Esophagus (tissue), 2 donors: Measurements from ENCODE around the gene RGR. TPM values are rescaled to one million over a fixed set of nuclear protein-coding genes. Genes with fewer than 3 reads are reported as not detected.

Experiments
- H3K27ac ChIP-seq, 2 donors: one replicate each; pipeline ENCODE4 v1.5.1; 2013; ENCODE audit warnings: low read depth in 2 of 2, mild to moderate bottlenecking in 2 of 2, inconsistent platforms in 1 of 2, low read length in 1 of 2, moderate library complexity in 1 of 2
- H3K27me3 ChIP-seq, 2 donors: one replicate each; pipeline ENCODE4 v1.6.1; 2013; ENCODE audit warnings: low read length in 2 of 2, control low read depth in 1 of 2, mild to moderate bottlenecking in 1 of 2; ENCODE audit not compliant: insufficient read depth in 2 of 2, control insufficient read depth in 1 of 2
- H3K36me3 ChIP-seq, 2 donors: one replicate each; pipeline ENCODE4 v1.6.1; 2013; ENCODE audit warnings: low read length in 1 of 2; ENCODE audit not compliant: control insufficient read depth in 2 of 2, insufficient read depth in 2 of 2
- H3K4me1 ChIP-seq, 2 donors: one replicate each; pipeline ENCODE4 v1.6.1; 2013; ENCODE audit warnings: low read length in 1 of 2; ENCODE audit not compliant: control insufficient read depth in 2 of 2, insufficient read depth in 2 of 2
- H3K4me3 ChIP-seq, 2 donors: one replicate each; pipeline ENCODE4 v1.5.1; 2013; ENCODE audit warnings: low read length in 2 of 2, mild to moderate bottlenecking in 2 of 2, low read depth in 1 of 2, moderate library complexity in 1 of 2
- H3K9me3 ChIP-seq, 2 donors: one replicate each; pipeline ENCODE4 v1.6.1; 2013; ENCODE audit warnings: mild to moderate bottlenecking in 2 of 2, low read depth in 1 of 2, low read length in 1 of 2, moderate library complexity in 1 of 2; ENCODE audit not compliant: control insufficient read depth in 2 of 2, insufficient read depth in 1 of 2
- WGBS, 2 donors: extraction: QIAGEN DNeasy Blood & Tissue Kit; methylation state at CpG; one replicate each; pipeline ENCODE4 v1.1.7; 2013; 5-methylcytosine and 5-hydroxymethylcytosine counted together
- polyA plus RNA-seq, 2 donors: library from polyadenylated mRNA; stranded (reverse); fragments of 200-250 nt; gene quantifications; one replicate each; pipeline ENCODE4 v1.2.3, GENCODE V29; 2013
- donor health status: healthy with polysubstance abuse.
- donor health status: Bipolar disorder and iron deficiency.

Gene RGR
- polyA plus RNA-seq, 2 donors = 0.31 to 0.33 TPM

DNA sequence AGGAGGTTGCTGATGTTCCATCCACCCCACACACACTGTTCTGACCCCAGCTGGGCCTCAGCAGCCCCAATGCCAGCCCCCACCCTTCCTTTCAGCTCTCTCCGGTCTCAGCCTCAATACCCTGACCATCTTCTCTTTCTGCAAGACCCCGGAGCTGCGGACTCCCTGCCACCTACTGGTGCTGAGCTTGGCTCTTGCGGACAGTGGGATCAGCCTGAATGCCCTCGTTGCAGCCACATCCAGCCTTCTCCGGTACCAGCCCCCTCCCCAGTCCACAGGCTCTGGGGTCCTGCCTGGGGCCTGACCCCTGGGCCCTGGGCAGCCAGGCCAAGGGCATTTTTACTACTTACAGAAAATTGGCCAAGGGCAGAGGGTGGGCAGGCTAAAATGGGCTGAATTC lies 2.6 kb downstream of the RGR start:
- H3K4me3 ChIP-seq = no peak overlapping the region
- H3K9me3 ChIP-seq = no peaks in the 10 kb centered on the region
- no peak overlapping the region for H3K27ac ChIP-seq
- 80 to 82% methylated on average over 6 of the region's 6 CpGs for WGBS, 2 donors
- no peaks in the 10 kb centered on the region for H3K36me3 ChIP-seq
- no peaks in the 10 kb centered on the region for H3K27me3 ChIP-seq
- no peaks in the 10 kb centered on the region for H3K4me1 ChIP-seq

DNA sequence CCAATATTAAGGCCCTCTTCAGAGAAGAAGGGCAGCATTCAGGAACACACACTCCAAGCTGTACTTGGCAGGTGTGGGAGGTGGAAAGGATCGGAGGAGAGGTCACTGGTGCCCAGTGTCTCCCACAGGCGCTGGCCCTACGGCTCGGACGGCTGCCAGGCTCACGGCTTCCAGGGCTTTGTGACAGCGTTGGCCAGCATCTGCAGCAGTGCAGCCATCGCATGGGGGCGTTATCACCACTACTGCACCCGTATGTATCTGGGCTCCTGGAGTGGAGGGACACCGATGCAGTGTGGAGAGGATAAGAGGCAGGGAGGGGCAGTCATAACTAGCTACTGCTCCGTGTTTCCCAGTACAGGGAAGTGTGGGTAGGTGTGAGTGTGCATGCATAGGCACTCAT lies 3.9 kb downstream of the RGR start:
- Histone ChIP-seq H3K4me1 (no peaks in the 10 kb centered on the region), H3K27me3 (no peaks in the 10 kb centered on the region), H3K27ac (no peak overlapping the region), H3K4me3 (no peak overlapping the region), H3K9me3 (peaks cover 0 to 2% of the 10 kb centered on the region in 2 donors), H3K36me3 (no peaks in the 10 kb centered on the region)
- 78 to 84% methylated on average over 12 of the region's 12 CpGs for WGBS, 2 donors

DNA sequence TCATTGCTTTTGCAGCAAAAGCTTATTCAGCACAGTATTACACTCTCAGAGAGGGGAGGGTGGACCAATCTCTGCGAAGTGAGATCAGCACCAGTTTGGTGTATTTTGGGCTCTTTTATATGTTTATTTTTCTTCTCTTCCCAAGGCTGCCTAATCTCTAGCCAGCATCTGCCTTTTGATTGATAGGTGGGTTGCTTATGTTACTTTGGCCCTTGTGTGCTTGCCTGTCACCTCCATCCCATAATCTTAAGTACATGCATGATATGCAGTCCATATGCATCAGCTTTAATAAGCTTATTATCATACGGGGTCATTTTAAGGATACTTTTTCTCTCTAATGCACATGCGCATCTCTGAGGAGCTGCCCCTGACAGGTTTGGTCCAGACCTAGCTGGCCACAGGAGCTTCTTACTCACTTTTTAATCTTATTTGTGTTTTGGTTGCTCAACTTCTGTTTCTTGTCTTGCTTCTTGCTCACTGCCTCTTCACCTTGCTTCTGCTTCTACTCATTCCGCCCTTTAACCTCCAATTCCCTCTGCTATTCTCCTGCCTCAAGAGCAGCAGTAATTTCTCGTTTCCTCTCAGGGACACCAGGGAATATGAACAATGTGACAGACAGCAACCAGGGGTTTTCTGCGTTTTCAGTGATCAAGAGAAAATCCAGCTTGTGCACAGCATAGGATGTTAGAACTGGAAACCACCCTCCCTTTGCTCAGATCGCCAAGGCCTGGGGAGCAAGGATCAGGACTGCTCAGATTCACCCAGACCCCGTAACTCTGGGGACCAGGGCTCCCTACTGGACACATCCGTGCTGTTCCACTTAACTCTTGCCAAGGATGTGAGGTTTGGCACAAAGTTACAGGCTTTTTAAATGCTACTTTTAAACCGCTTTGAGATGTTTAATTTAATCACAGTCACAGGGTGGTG lies 10.0 kb downstream of the RGR start:
- WGBS, 2 donors = 53 to 62% methylated on average over 10 of the region's 10 CpGs
- H3K27ac ChIP-seq = no peak overlapping the region

DNA sequence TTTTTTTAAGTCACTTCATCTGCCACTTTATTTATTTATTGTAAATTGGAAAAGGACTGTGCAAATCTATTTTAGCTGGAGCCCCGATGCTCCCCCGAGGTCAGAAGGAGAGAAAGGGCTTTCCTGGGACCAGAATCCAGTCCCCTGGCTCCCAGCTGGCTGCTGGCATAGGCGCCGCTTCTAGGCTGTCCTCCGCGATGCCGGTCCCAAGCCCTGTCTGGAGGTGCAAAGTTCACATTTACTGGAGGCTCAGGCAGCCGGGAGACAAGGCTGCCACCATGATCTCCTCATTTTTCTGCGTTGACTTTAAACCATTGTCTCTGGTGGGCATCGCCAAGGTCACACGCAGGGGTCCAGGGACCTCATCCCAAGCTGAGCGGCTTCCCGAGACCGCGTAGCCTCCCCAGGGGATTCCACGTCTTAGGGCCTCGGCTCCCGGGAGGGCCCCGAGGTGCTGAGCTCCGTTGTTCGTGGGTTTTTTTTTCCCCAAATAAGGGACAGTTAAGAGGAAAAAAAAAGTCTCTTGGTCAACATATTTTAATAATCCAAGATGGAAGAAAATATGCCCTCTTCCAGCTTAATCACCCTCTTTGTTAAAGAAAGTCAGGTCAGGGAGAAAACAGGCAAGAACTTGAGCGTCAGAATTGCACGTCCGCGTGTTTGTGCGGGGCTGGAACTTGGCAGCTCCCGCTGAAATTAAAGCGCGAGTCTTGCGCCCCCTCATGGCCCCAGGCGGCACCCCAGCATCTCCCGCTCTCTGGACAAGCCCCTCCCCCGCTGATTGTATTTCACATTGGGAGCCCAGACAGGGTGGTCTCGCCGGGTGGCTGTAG lies 11.9 kb downstream of the RGR start:
- Histone ChIP-seq H3K36me3 (no peaks in the 10 kb centered on the region), H3K4me1 (no peaks in the 10 kb centered on the region), H3K27me3 (no peaks in the 10 kb centered on the region), H3K4me3 (no peak overlapping the region), H3K9me3 (peaks cover 0 to 2% of the 10 kb centered on the region in 2 donors), H3K27ac (no peak overlapping the region)
- WGBS, 2 donors = 39 to 41% methylated on average over 35 of the region's 35 CpGs

More for the DNA sequence above, 10.0 kb downstream of the RGR start:
- no peaks in the 10 kb centered on the region for H3K27me3 ChIP-seq
- no peaks in the 10 kb centered on the region for H3K36me3 ChIP-seq
- peaks cover 0 to 2% of the 10 kb centered on the region in 2 donors for H3K9me3 ChIP-seq
- no peak overlapping the region for H3K4me3 ChIP-seq
- no peaks in the 10 kb centered on the region for H3K4me1 ChIP-seq

DNA sequence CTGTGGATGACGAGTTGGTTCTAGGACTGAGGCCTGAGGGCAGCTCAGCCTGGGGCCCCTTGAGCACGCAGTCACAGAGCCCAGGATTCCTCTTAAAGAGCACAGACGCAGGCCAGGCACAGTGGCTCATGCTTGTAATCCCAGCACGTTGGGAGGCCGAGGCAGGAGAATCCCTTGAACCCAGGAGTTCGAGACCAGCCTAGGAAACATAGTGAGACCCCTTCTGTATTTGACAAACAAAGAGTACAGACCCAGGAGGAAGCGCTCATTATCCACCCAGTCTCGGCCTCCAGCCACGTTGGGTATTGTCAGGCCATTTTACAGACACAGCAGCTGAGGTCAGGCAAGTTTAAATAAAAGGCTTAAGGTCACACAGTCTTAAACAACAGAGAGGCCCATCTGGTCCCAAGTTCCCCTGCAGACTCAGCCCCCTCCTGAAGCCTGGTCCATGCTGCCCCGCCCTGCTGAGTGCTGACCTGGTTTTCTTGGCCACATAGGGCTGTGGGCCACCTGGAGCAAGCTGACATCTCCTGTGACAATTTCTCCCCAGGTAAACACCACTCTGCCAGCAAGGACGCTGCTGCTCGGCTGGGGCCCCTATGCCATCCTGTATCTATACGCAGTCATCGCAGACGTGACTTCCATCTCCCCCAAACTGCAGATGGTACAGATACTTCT lies 12.6 kb downstream of the RGR start:
- Histone ChIP-seq H3K9me3 (peaks cover 0 to 2% of the 10 kb centered on the region in 2 donors), H3K27me3 (no peaks in the 10 kb centered on the region), H3K4me3 (no peak overlapping the region), H3K27ac (no peak overlapping the region), H3K4me1 (no peaks in the 10 kb centered on the region), H3K36me3 (no peaks in the 10 kb centered on the region)
- 74 to 76% methylated on average over 15 of the region's 15 CpGs for WGBS, 2 donors

DNA sequence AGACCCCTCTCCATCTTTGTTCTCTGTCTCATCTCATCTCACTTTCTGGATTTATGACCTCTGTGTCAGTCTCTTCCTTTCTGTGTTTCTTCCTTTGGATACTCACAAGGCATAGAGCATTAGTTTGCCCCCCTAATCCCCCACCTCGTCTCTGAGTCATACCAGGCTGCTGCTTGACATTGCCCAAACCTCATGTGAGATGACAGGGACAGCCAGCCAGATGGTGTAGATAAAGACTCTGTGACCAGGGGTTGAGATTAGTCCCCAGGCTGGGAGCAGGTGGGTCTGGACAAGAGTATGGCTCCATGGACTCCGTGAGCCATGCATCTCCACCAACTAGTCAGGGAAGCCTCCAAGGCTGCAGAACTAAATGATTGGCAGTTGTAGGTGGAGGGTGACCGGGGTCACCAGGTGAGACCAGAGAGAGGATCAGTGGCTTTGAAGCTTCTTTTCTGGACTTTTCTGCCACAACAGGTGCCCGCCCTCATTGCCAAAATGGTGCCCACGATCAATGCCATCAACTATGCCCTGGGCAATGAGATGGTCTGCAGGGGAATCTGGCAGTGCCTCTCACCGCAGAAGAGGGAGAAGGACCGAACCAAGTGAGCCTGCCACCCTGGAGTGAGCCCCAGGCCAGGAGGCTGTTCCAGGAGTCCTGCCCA lies 13.3 kb downstream of the RGR start:
- no peak overlapping the region for H3K27ac ChIP-seq
- WGBS, 2 donors = 82 to 87% methylated on average over 7 of the region's 7 CpGs
- H3K36me3 ChIP-seq = no peaks in the 10 kb centered on the region

DNA sequence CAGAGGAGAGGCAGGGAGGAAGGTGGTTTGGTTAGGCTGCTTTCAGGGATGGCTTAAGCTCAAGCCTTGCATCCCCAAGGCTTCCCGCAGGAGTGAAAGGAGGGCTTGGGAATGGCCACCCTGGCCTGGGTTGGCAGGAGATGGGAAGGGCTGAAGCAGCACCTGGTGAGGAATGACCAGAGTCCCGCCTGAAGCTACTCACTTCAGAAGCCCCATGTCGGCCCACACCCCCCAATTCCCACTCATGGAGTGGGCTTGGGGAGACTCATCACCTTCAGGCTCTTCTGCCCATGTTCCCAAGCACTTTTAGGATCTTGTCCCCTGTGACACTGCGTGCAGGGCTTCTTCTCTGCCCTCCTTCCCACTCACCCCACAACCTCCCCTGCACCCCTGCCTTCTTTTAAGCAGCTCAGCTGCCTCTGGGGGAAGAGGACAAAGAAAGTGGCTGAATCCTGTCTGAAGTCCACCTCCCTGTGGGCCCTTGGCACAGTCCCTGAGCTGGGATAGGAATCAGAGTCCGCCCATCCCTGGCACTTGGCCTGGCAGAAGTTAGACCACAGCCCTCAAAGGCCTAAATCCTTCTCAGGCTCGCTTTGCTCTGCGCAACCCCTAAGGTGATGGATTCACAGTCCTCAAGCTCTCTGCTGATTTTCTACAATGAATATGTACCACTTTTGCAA lies 16.5 kb downstream of the RGR start:
- Histone ChIP-seq H3K36me3 (no peaks in the 10 kb centered on the region), H3K4me1 (no peaks in the 10 kb centered on the region), H3K9me3 (no peaks in the 10 kb centered on the region), H3K27ac (no peak overlapping the region), H3K4me3 (no peak overlapping the region), H3K27me3 (no peaks in the 10 kb centered on the region)
- 79 to 87% methylated on average over 7 of the region's 7 CpGs for WGBS, 2 donors

More for the DNA sequence above, 13.3 kb downstream of the RGR start:
- Histone ChIP-seq H3K4me3 (no peak overlapping the region), H3K9me3 (peaks cover 0 to 2% of the 10 kb centered on the region in 2 donors), H3K4me1 (no peaks in the 10 kb centered on the region), H3K27me3 (no peaks in the 10 kb centered on the region)

DNA sequence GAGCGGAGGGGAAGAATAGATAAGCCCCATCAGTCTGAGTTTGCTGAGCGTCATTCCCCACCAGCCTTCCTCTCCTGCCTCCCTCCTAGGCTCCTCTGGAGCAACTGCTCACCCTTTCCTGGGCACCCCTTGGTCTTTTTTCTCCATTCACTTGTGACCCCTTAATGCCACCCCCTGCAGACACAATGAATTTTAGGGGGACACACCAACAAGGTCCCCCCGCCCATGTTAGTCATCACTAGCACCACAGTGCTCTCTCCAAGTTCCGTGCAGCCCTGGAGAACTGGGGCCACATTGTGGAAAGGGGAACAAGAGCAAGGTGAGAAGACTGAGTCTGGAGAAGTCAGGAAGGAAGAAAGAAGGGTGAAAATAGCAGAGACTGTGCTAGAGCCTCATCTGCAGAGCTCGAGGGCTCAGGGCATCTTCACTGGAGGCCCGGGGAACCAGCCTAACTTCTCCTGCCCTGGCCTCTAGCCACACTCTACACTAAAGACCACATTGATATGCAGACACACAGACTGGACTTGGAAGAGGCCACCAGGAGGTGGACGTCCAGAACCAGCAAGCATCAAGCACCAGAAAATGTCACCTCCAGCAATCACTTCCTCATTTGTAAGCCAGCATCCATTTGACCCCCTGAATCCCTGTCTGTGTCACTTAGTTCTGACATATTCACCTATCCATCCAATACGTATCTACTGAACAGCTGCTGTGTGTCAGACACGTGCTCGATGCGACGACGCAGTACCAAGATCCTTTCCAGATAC lies 17.5 kb downstream of the RGR start:
- H3K27me3 ChIP-seq = no peaks in the 10 kb centered on the region
- no peaks in the 10 kb centered on the region for H3K4me1 ChIP-seq
- no peaks in the 10 kb centered on the region for H3K36me3 ChIP-seq
- H3K4me3 ChIP-seq = no peak overlapping the region
- H3K9me3 ChIP-seq = no peaks in the 10 kb centered on the region
- no peak overlapping the region for H3K27ac ChIP-seq
- 72 to 78% methylated on average over 12 to 13 of the region's 13 CpGs for WGBS, 2 donors
